CD4-positive, alpha-beta T cell treated with Interleukin-12 subunit alpha and Interleukin-12 subunit beta, for 1 hour (primary cell): ENCODE results near the gene MLXIP.

Experiments used
- DNase-seq: peaks from one replicate; pipeline ENCODE4 v3.0.0-alpha.2; 2020

Gene MLXIP

GRCh38 chr12:122080149-122081082 is 1.9 kb downstream of the MLXIP start:
- no peak for DNase-seq

GRCh38 chr12:122081083-122081696 is 2.6 kb downstream of the MLXIP start:
- DNase-seq = no peak

GRCh38 chr12:122081697-122082221 is 3.2 kb downstream of the MLXIP start:
- peak; percentile 62 for DNase-seq

GRCh38 chr12:122082621-122083356 is 4.2 kb downstream of the MLXIP start:
- no peak for DNase-seq

- DNase-seq = no peak
These were observed 6.4 kb downstream of the MLXIP start for GRCh38 chr12:122084857-122085405.

- no peak for DNase-seq
These were observed 7.0 kb downstream of the MLXIP start for GRCh38 chr12:122085591-122085990.

- no peak for DNase-seq
These were observed 7.6 kb downstream of the MLXIP start for GRCh38 chr12:122086116-122086515.

GRCh38 chr12:122086641-122087285 is 8.2 kb downstream of the MLXIP start:
- DNase-seq = no peak

GRCh38 chr12:122087431-122088178 is 9.0 kb downstream of the MLXIP start:
- no peak for DNase-seq

- DNase-seq = no peak
These were observed 9.7 kb downstream of the MLXIP start for GRCh38 chr12:122088179-122088810.

- DNase-seq = no peak
These were observed 10.5 kb downstream of the MLXIP start for GRCh38 chr12:122089077-122089476.

- no peak for DNase-seq
These were observed 12.4 kb downstream of the MLXIP start for GRCh38 chr12:122090759-122091515.

GRCh38 chr12:122093098-122093883 is 14.7 kb downstream of the MLXIP start:
- no peak for DNase-seq

GRCh38 chr12:122094137-122094734 is 15.7 kb downstream of the MLXIP start:
- no peak for DNase-seq

GRCh38 chr12:122094735-122095631 is 16.4 kb downstream of the MLXIP start:
- peak; percentile 27 for DNase-seq

GRCh38 chr12:122096014-122096413 is 17.5 kb downstream of the MLXIP start:
- DNase-seq = no peak

GRCh38 chr12:122096591-122097149 is 18.1 kb downstream of the MLXIP start:
- no peak for DNase-seq

GRCh38 chr12:122097584-122097926 is 19.0 kb downstream of the MLXIP start:
- no peak for DNase-seq
